ENCODE data around the gene FBN1.

FBN1 gene

DNA sequence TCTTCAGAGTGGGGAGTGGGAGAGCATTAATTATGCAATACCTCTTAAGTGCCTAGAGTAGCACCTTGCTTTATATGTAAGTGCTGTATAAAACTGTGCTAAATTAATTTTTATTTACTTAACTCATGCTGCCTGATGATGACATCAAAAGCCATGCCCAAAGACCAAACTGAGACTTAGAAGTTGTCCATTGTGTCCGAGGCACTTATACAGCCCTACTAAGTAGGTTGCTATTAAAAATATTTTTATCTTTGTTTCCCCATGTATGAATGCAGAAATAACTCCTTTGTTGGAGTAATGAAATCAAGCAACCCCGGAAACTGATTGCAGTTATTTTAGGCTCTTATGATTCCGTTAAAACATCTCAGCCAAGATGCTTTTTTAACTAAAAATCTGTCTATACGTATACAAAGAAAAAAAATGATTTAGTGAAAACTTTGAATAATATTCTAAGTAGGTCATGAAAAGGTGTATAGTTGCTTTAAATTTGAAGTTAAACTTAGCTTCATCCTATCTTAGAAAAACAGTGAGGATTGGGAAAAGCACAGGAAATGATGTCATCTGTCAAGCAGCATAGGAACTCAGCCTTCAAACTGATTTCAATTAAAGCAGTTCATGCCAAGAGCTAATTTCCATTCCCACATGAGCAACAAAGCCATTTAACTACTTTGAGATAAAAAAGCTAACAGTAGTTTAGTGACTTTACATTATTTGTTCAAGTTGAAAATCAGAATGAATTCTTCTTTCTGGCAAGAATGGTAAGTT lies 43.0 kb downstream of the FBN1 start:
- Histone ChIP-seq H3K4me1 (ENCODE audit: control insufficient read depth, insufficient read depth, low read length, poor library complexity, severe bottlenecking) (peaks cover 34% of the 10 kb centered on the region), H3K36me3 (ENCODE audit: control insufficient read depth, insufficient read depth, low read length) (peaks cover 24% of the 10 kb centered on the region), H3K9me3 (ENCODE audit: control insufficient read depth, low read length) (peaks cover 2% of the 10 kb centered on the region), H3K27ac (ENCODE audit: low read depth, low read length, severe bottlenecking) (peak overlapping the region; percentile 92), H3K4me3 (ENCODE audit: extremely low read depth, insufficient read depth, low read length, poor library complexity, severe bottlenecking) (no peak overlapping the region)
- no CpG with 5 or more reads among the region's 4 CpGs for WGBS, 2 experiments (ENCODE audit: insufficient coverage in 2 of 2)

DNA sequence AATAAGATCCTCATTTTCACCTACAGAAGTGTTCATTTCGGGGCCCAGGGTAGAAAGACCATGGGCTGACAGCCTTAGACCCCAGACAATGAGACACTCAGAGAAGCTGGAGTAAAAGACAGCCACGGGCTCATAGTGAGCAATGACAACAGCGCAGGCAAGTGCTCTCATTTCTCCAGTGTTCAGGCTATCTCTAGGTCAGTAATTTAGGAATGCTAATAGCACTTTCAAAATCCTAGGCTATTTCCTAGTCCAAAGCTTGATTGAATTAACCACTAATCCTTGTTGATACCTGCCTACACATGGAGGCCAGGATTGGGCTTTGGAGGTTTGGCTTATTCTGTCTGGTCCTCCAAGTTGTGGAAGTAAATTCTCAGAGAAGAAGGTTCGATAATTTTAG lies 44.4 kb downstream of the FBN1 start:
- Histone ChIP-seq H3K27ac (ENCODE audit: low read depth, low read length, severe bottlenecking) (peak overlapping the region; percentile 12), H3K36me3 (ENCODE audit: control insufficient read depth, insufficient read depth, low read length) (peaks cover 21% of the 10 kb centered on the region), H3K4me1 (ENCODE audit: control insufficient read depth, insufficient read depth, low read length, poor library complexity, severe bottlenecking) (peaks cover 34% of the 10 kb centered on the region), H3K9me3 (ENCODE audit: control insufficient read depth, low read length) (no peaks in the 10 kb centered on the region), H3K4me3 (ENCODE audit: extremely low read depth, insufficient read depth, low read length, poor library complexity, severe bottlenecking) (no peak overlapping the region)
- WGBS, 2 experiments (ENCODE audit: insufficient coverage in 2 of 2), result 89% methylated on average over 2 to 3 of the region's 4 CpGs

DNA sequence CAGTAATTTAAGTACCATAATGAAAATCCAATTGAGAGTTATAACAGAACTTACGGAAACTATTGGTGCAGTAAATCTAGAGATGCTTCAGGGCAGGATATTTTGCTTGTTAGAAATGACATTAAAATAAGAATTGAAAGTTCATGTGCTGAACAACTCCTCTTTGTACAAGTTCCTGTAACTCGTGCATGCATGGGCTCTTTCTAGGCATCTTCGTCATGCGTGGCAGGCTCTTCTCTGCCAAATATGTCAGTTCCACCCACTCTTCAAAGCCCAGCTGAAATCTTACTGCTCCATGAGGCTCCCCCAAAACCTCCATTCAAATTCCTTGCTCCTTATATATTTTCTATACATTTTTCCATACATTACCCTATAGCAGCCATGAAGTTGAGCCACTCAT lies 48.7 kb downstream of the FBN1 start:
- Histone ChIP-seq H3K4me1 (ENCODE audit: control insufficient read depth, insufficient read depth, low read length, poor library complexity, severe bottlenecking) (peaks cover 20% of the 10 kb centered on the region), H3K36me3 (ENCODE audit: control insufficient read depth, insufficient read depth, low read length) (peaks cover 22% of the 10 kb centered on the region), H3K9me3 (ENCODE audit: control insufficient read depth, low read length) (no peaks in the 10 kb centered on the region), H3K4me3 (ENCODE audit: extremely low read depth, insufficient read depth, low read length, poor library complexity, severe bottlenecking) (no peak overlapping the region), H3K27ac (ENCODE audit: low read depth, low read length, severe bottlenecking) (no peak overlapping the region)
- WGBS, 2 experiments (ENCODE audit: insufficient coverage in 2 of 2), result 88 to 94% methylated on average over 4 of the region's 4 CpGs

DNA sequence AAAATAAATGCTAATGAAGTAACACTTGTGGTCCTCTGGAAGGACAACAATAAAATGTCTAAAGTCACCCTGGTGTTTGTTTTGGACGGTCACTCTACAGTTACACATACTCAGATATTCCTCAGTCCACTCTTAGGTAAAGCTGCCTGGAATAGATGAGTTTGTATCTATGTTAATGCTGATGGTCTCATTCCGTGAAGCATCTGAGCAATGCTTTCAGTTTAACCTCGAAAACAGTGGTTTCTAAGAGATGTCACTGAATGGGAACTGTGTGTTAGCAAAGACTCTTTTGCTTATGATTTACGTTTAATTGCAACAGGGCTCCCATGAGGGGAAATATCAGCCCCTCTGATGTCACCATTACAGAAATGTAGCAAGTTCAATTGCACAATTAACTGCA lies 49.1 kb downstream of the FBN1 start:
- 91 to 95% methylated on average over 2 to 3 of the region's 4 CpGs for WGBS, 2 experiments (ENCODE audit: insufficient coverage in 2 of 2)
- no peaks in the 10 kb centered on the region for H3K9me3 ChIP-seq (ENCODE audit: control insufficient read depth, low read length)
- peaks cover 20% of the 10 kb centered on the region for H3K4me1 ChIP-seq (ENCODE audit: control insufficient read depth, insufficient read depth, low read length, poor library complexity, severe bottlenecking)
- H3K4me3 ChIP-seq (ENCODE audit: extremely low read depth, insufficient read depth, low read length, poor library complexity, severe bottlenecking), result no peak overlapping the region
- H3K36me3 ChIP-seq (ENCODE audit: control insufficient read depth, insufficient read depth, low read length), result peaks cover 22% of the 10 kb centered on the region
- H3K27ac ChIP-seq (ENCODE audit: low read depth, low read length, severe bottlenecking), result no peak overlapping the region

DNA sequence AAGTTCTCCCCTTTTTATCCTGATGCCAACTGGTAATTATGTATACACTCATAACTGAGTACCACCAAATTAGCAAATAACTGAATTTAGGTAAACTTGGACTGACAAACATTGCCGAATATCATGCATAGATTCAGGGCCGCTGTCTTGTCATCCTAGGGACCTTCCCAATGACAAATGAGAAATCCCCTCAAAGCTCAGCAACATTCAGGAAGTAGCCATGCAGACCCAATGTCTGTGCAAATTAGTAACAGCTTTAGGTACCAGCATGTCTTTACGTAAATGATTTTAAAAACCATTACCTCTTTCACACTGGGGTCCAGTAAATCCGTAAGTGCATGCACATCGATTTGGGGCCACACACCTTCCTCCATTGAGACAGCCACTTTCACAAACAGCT lies 49.5 kb downstream of the FBN1 start:
- H3K27ac ChIP-seq (ENCODE audit: low read depth, low read length, severe bottlenecking), result no peak overlapping the region
- H3K4me1 ChIP-seq (ENCODE audit: control insufficient read depth, insufficient read depth, low read length, poor library complexity, severe bottlenecking), result peaks cover 16% of the 10 kb centered on the region
- 86 to 97% methylated on average over 3 of the region's 5 CpGs for WGBS, 2 experiments (ENCODE audit: insufficient coverage in 2 of 2)
- H3K4me3 ChIP-seq (ENCODE audit: extremely low read depth, insufficient read depth, low read length, poor library complexity, severe bottlenecking), result no peak overlapping the region
- no peaks in the 10 kb centered on the region for H3K9me3 ChIP-seq (ENCODE audit: control insufficient read depth, low read length)
- peaks cover 22% of the 10 kb centered on the region for H3K36me3 ChIP-seq (ENCODE audit: control insufficient read depth, insufficient read depth, low read length)

DNA sequence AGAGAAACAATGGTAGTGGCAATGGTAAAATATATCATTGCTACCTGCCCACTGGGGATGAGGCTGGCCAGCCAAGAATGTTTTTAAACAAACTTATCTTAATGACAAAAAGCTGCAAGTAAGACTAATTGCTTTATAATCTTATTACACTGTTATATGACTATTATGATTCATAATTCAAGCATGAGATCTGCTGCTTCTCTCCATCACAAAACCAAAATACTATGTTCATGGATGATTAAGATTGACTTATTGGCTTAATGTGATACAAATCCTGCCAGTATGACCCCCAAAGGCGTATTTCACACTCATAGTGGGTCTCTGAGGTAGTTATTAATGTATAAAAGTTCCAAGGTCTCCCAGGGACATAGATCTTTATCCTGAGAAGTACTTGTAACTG lies 52.6 kb downstream of the FBN1 start:
- no peak overlapping the region for H3K4me3 ChIP-seq (ENCODE audit: extremely low read depth, insufficient read depth, low read length, poor library complexity, severe bottlenecking)
- H3K27ac ChIP-seq (ENCODE audit: low read depth, low read length, severe bottlenecking), result no peak overlapping the region
- H3K36me3 ChIP-seq (ENCODE audit: control insufficient read depth, insufficient read depth, low read length), result peaks cover 14% of the 10 kb centered on the region

DNA sequence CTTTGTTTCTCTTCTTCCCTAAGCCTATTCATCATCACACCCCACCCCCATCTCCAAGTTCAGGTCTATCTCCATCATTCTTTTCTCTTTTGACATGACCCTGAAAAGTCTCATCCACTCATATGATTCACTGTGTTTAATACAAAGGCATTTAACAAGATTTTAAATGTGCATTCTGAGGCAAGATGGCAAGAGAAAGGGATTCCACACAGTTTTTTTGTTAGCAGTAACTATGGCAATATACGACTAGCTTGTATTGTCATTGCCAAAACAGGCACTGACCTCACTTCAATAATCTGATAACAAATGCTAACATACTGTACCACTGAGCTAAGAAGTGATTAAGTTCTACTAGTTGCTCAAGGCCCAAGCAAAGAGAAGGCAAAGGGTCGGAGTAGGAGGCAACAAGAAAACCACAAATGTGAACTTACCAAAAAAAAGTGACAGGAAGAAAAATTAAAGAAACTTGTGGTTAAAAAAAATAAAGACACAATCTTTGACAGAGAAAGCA lies 53.2 kb downstream of the FBN1 start:
- WGBS, 2 experiments (ENCODE audit: insufficient coverage in 2 of 2), result 92% methylated on average over 2 of the region's 2 CpGs; no CpG with 5 or more reads in 1 of the 2 experiments

More for the DNA sequence above, 52.6 kb downstream of the FBN1 start:
- H3K9me3 ChIP-seq (ENCODE audit: control insufficient read depth, low read length), result no peaks in the 10 kb centered on the region
- peaks cover 12% of the 10 kb centered on the region for H3K4me1 ChIP-seq (ENCODE audit: control insufficient read depth, insufficient read depth, low read length, poor library complexity, severe bottlenecking)
- whole genome bisulfite sequencing, 2 experiments (ENCODE audit: insufficient coverage in 2 of 2), result 100% methylated on average over 1 of the region's 1 CpG; no CpG with 5 or more reads in 1 of the 2 experiments

DNA sequence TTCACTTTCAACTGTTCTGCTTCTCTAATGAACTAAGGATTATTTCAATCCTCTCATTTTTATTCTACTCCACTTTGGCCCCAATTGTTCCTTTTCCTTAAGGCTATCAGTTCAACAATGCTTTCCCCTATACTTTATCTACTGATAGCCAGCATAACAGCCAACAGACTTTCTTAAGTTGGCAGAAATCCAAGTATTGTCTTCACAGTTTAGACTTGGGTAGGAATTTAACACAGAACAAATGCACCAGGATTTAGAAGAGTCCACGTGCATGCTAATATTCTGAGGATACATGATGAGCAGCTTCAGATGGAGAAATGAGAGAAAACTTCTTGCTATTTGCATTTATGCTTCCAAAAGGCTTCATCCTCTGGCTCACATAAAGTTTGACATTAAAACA lies 54.8 kb downstream of the FBN1 start:
- Histone ChIP-seq H3K4me3 (ENCODE audit: extremely low read depth, insufficient read depth, low read length, poor library complexity, severe bottlenecking) (no peak overlapping the region), H3K4me1 (ENCODE audit: control insufficient read depth, insufficient read depth, low read length, poor library complexity, severe bottlenecking) (peaks cover 12% of the 10 kb centered on the region), H3K36me3 (ENCODE audit: control insufficient read depth, insufficient read depth, low read length) (no peaks in the 10 kb centered on the region), H3K9me3 (ENCODE audit: control insufficient read depth, low read length) (no peaks in the 10 kb centered on the region), H3K27ac (ENCODE audit: low read depth, low read length, severe bottlenecking) (no peak overlapping the region)
- 83% methylated on average over 1 of the region's 1 CpG; no CpG with 5 or more reads in 1 of the 2 experiments for WGBS, 2 experiments (ENCODE audit: insufficient coverage in 2 of 2)

More for the DNA sequence above, 53.2 kb downstream of the FBN1 start:
- Histone ChIP-seq H3K4me1 (ENCODE audit: control insufficient read depth, insufficient read depth, low read length, poor library complexity, severe bottlenecking) (peaks cover 12% of the 10 kb centered on the region), H3K4me3 (ENCODE audit: extremely low read depth, insufficient read depth, low read length, poor library complexity, severe bottlenecking) (no peak overlapping the region), H3K9me3 (ENCODE audit: control insufficient read depth, low read length) (no peaks in the 10 kb centered on the region), H3K27ac (ENCODE audit: low read depth, low read length, severe bottlenecking) (peak overlapping the region; percentile 66), H3K36me3 (ENCODE audit: control insufficient read depth, insufficient read depth, low read length) (peaks cover 8% of the 10 kb centered on the region)

DNA sequence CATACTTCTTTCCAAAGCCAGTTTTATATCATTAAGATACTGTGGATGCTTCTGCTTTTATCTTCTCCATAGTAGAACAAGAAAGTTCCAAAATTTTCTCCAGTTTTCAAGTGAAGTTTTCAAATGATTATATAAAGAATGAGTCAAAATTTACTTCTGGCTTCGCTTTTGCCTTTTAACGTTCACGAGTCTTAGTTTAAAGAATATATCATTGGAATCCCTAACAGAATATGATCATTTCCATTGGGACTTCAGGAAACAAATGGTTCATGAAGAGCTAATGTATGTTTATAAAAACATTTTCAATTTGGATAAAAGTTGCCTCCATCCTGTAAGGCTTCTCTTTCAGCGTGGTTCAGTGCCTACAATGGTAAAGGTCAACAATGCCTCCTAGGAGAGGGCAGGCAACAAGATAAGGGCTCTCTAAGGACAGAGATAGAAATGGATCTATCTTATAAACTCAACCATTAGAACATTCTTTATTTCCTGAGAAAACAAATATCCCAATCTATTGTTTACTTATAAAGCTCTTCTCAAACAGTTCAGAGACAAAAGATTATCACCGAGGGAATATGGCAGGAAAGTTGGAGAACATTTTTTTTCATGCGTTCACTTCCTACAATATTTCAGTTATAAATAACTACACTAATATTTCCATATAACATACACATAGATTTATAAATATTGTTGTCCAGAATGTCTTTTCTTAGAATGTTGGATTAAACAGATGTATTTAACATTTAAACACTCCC lies 60.5 kb downstream of the FBN1 start:
- WGBS, 2 experiments (ENCODE audit: insufficient coverage in 2 of 2), result no CpG with 5 or more reads among the region's 6 CpGs
- H3K4me1 ChIP-seq (ENCODE audit: control insufficient read depth, insufficient read depth, low read length, poor library complexity, severe bottlenecking), result no peaks in the 10 kb centered on the region
- H3K9me3 ChIP-seq (ENCODE audit: control insufficient read depth, low read length), result no peaks in the 10 kb centered on the region
- no peaks in the 10 kb centered on the region for H3K36me3 ChIP-seq (ENCODE audit: control insufficient read depth, insufficient read depth, low read length)
- H3K4me3 ChIP-seq (ENCODE audit: extremely low read depth, insufficient read depth, low read length, poor library complexity, severe bottlenecking), result no peak overlapping the region
- H3K27ac ChIP-seq (ENCODE audit: low read depth, low read length, severe bottlenecking), result no peak overlapping the region

DNA sequence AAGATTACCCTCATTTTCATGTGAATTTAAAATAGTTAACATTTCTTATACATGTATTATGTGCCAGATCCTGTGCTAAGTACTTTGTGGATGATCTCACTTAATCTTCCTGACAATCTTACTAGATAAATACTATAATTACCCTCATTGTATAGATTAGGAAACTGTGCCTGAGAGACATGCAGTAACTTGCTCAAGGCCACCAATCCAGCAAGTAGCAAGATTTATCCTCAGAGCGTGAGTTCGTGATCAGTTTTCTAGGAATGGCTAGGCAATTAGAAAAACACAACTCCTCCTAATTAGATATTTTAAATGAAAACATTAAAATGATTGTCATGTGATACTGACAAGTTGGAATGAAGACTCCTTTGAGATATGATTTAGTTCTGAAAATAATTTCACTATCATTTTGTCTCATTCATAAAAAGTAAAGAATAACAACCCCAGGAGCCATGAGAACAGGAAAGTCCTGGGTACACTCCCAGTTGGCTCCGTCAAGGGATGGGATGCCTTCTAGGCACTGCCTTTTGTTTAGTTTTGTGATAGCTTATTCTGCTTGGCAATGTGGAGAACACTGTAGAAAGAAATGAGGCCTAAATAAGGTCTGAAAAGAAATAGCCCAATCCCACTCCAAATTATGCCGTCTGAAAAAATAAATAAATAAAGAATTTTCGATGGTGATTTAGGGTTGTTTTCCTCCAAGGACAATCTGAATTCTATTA lies 61.3 kb downstream of the FBN1 start:
- Histone ChIP-seq H3K36me3 (ENCODE audit: control insufficient read depth, insufficient read depth, low read length) (no peaks in the 10 kb centered on the region), H3K4me3 (ENCODE audit: extremely low read depth, insufficient read depth, low read length, poor library complexity, severe bottlenecking) (no peak overlapping the region), H3K4me1 (ENCODE audit: control insufficient read depth, insufficient read depth, low read length, poor library complexity, severe bottlenecking) (no peaks in the 10 kb centered on the region), H3K27ac (ENCODE audit: low read depth, low read length, severe bottlenecking) (no peak overlapping the region), H3K9me3 (ENCODE audit: control insufficient read depth, low read length) (no peaks in the 10 kb centered on the region)
- WGBS, 2 experiments (ENCODE audit: insufficient coverage in 2 of 2), result 100% methylated on average over 1 of the region's 5 CpGs; no CpG with 5 or more reads in 1 of the 2 experiments
